GM23338 (cell line): ENCODE measurements around the gene PLPPR2. TPM values are rescaled to one million over a fixed set of nuclear protein-coding genes. Genes with fewer than 3 reads are reported as not detected.

Experiments used
- ATAC-seq: fragments of 200-7000 bp; cut with Tn5 transposase; 3 replicates; pipeline ENCODE4 v1.9.1; 2020
- DNase-seq: peaks from one replicate; pipeline ENCODE4 v3.0.0-alpha.2; 2015; ENCODE audit warnings: low spot score
- H2AFZ ChIP-seq: fragments of 200-600 bp; sonication (generic); 2 replicates; pipeline ENCODE4 v1.8.0; 2016; ENCODE audit warnings: antibody characterized with exemption, mild to moderate bottlenecking, moderate library complexity
- H3F3A ChIP-seq: fragments of 200-600 bp; sonication (generic); replicated peaks from 2 replicates; pipeline ENCODE4 v1.8.0; 2017; ENCODE audit warnings: antibody characterized with exemption, mixed run types, low read depth
- H3K27ac ChIP-seq: fragments of 200-600 bp; sonication (generic); 2 replicates; pipeline ENCODE4 v1.6.1; 2016; ENCODE audit warnings: low read depth
- H3K27me3 ChIP-seq: fragments of 200-600 bp; sonication (generic); 2 replicates; pipeline ENCODE4 v1.8.0; 2016; ENCODE audit warnings: mild to moderate bottlenecking, mixed run types, moderate library complexity; ENCODE audit not compliant: insufficient read depth
- H3K36me3 ChIP-seq: fragments of 200-600 bp; sonication (generic); 2 replicates; pipeline ENCODE4 v1.8.0; 2016; ENCODE audit warnings: mild to moderate bottlenecking; ENCODE audit not compliant: insufficient read depth
- H3K4me1 ChIP-seq: fragments of 200-600 bp; sonication (generic); 2 replicates; pipeline ENCODE4 v1.8.0; 2016; ENCODE audit warnings: mild to moderate bottlenecking, moderate library complexity; ENCODE audit not compliant: insufficient read depth
- H3K4me2 ChIP-seq: fragments of 200-600 bp; sonication (generic); 2 replicates; pipeline ENCODE4 v1.7.1; 2017; ENCODE audit warnings: mixed run types
- H3K4me3 ChIP-seq: fragments of 200-600 bp; sonication (generic); 2 replicates; pipeline ENCODE4 v1.6.1; 2016; ENCODE audit warnings: mixed run types
- H3K79me2 ChIP-seq: fragments of 200-600 bp; sonication (generic); replicated peaks from 2 replicates; pipeline ENCODE4 v1.8.0; 2017; ENCODE audit warnings: mild to moderate bottlenecking; ENCODE audit not compliant: insufficient read depth
- H3K9me2 ChIP-seq: fragments of 200-600 bp; sonication (generic); 2 replicates; pipeline ENCODE4 v1.8.0; 2017; ENCODE audit not compliant: insufficient read depth
- H4K20me1 ChIP-seq: fragments of 200-600 bp; sonication (generic); replicated peaks from 2 replicates; pipeline ENCODE4 v1.8.0; 2017; ENCODE audit warnings: mild to moderate bottlenecking; ENCODE audit not compliant: insufficient read depth
- H3K27ac Mint-ChIP-seq: 2 replicates; pipeline ENCODE4 v1.8.0; 2020; ENCODE audit warnings: inconsistent platforms, mild to moderate bottlenecking, moderate library complexity, mixed read lengths
- H3K27me3 Mint-ChIP-seq: 3 replicates; pipeline ENCODE4 v1.8.0; 2022; ENCODE audit warnings: low read depth, mild to moderate bottlenecking, moderate library complexity, mixed read lengths, inconsistent platforms; ENCODE audit not compliant: insufficient read depth, poor library complexity
- H3K36me3 Mint-ChIP-seq: 3 replicates; pipeline ENCODE4 v1.8.0; 2021; ENCODE audit warnings: low read depth, mild to moderate bottlenecking, inconsistent platforms, moderate library complexity, mixed read lengths
- H3K4me1 Mint-ChIP-seq: 3 replicates; pipeline ENCODE4 v1.8.0; 2020; ENCODE audit warnings: mild to moderate bottlenecking, inconsistent platforms, mixed read lengths
- H3K4me3 Mint-ChIP-seq: 3 replicates; pipeline ENCODE4 v1.8.0; 2021; ENCODE audit warnings: moderate library complexity, mild to moderate bottlenecking, inconsistent platforms, mixed read lengths
- H3K9me3 Mint-ChIP-seq: 3 replicates; pipeline ENCODE4 v1.8.0; 2020; ENCODE audit warnings: moderate library complexity, mild to moderate bottlenecking, inconsistent platforms, mixed read lengths
- ETS1 ChIP-seq: IDR thresholded peaks from 2 replicates; pipeline ENCODE4 v1.6.1; 2016; ENCODE audit warnings: antibody characterized with exemption
- EZH2 ChIP-seq: fragments of 200-600 bp; sonication (generic); IDR thresholded peaks from one replicate; pipeline ENCODE4 v1.8.0; 2017; ENCODE audit warnings: antibody characterized with exemption, mild to moderate bottlenecking, low read depth; ENCODE audit not compliant: unreplicated experiment
- EZH2phosphoT487 ChIP-seq: fragments of 200-600 bp; sonication (generic); IDR thresholded peaks from one replicate; pipeline ENCODE4 v1.8.1; 2018; ENCODE audit warnings: antibody characterized with exemption; ENCODE audit not compliant: unreplicated experiment
- JUNB ChIP-seq: IDR thresholded peaks from one replicate; pipeline ENCODE4 v1.6.1; 2016; ENCODE audit warnings: antibody characterized with exemption; ENCODE audit not compliant: unreplicated experiment
- NANOG ChIP-seq: IDR thresholded peaks from 2 replicates; pipeline ENCODE4 v1.6.1; 2016; ENCODE audit warnings: antibody characterized with exemption, borderline replicate concordance
- STAT1 ChIP-seq: IDR thresholded peaks from one replicate; pipeline ENCODE4 v1.6.1; 2016; ENCODE audit warnings: antibody characterized with exemption; ENCODE audit not compliant: unreplicated experiment
- ZNF331 ChIP-seq: fragments of 250-450 bp; sonication (Bioruptor Pico); IDR thresholded peaks from 2 replicates; pipeline ENCODE4 v1.5.0; 2020; ENCODE audit warnings: low read depth, mild to moderate bottlenecking, moderate library complexity
- polyA plus RNA-seq: library from polyadenylated mRNA; unstranded; fragments of >200 nt; fragmentation: Nextera tagmentation; extraction: Ambion mirVana; gene quantifications from 2 replicates; pipeline ENCODE4 v1.2.1, GENCODE V29; 2016
- total RNA-seq: library from RNA; depleted of rRNA; stranded (reverse); fragments of >200 nt; shearing (Covaris generic); gene quantifications from 2 replicates; pipeline ENCODE4 v1.2.3, GENCODE V29; 2014
- TF ChIP-seq, protein P1 (sequence below): fragments of 250-450 bp; sonication (Bioruptor Pico); IDR thresholded peaks from 2 replicates; pipeline ENCODE4 v1.5.0; 2020; ENCODE audit warnings: mild to moderate bottlenecking, moderate library complexity
- TF ChIP-seq, protein P2 (sequence below): IDR thresholded peaks from one replicate; pipeline ENCODE4 v1.6.1; 2018; ENCODE audit warnings: antibody characterized with exemption; ENCODE audit not compliant: unreplicated experiment
- TF ChIP-seq, protein P3 (sequence below), 2 experiments: fragments of 200-600 bp in 1 of 2; sonication (generic) in 1 of 2; conservative IDR thresholded peaks; 2 replicates each; pipeline versions ENCODE4 v1.5.1 to v1.6.1; 2016 to 2017; ENCODE audit warnings: antibody characterized with exemption in 2 of 2, low read depth in 2 of 2, mild to moderate bottlenecking in 2 of 2, moderate library complexity in 1 of 2

The PLPPR2 gene
- total and polyA plus RNA-seq, 2 experiments from 2014 or later: 9.0 to 12.0 TPM

- TF ChIP-seq, protein P1, sequence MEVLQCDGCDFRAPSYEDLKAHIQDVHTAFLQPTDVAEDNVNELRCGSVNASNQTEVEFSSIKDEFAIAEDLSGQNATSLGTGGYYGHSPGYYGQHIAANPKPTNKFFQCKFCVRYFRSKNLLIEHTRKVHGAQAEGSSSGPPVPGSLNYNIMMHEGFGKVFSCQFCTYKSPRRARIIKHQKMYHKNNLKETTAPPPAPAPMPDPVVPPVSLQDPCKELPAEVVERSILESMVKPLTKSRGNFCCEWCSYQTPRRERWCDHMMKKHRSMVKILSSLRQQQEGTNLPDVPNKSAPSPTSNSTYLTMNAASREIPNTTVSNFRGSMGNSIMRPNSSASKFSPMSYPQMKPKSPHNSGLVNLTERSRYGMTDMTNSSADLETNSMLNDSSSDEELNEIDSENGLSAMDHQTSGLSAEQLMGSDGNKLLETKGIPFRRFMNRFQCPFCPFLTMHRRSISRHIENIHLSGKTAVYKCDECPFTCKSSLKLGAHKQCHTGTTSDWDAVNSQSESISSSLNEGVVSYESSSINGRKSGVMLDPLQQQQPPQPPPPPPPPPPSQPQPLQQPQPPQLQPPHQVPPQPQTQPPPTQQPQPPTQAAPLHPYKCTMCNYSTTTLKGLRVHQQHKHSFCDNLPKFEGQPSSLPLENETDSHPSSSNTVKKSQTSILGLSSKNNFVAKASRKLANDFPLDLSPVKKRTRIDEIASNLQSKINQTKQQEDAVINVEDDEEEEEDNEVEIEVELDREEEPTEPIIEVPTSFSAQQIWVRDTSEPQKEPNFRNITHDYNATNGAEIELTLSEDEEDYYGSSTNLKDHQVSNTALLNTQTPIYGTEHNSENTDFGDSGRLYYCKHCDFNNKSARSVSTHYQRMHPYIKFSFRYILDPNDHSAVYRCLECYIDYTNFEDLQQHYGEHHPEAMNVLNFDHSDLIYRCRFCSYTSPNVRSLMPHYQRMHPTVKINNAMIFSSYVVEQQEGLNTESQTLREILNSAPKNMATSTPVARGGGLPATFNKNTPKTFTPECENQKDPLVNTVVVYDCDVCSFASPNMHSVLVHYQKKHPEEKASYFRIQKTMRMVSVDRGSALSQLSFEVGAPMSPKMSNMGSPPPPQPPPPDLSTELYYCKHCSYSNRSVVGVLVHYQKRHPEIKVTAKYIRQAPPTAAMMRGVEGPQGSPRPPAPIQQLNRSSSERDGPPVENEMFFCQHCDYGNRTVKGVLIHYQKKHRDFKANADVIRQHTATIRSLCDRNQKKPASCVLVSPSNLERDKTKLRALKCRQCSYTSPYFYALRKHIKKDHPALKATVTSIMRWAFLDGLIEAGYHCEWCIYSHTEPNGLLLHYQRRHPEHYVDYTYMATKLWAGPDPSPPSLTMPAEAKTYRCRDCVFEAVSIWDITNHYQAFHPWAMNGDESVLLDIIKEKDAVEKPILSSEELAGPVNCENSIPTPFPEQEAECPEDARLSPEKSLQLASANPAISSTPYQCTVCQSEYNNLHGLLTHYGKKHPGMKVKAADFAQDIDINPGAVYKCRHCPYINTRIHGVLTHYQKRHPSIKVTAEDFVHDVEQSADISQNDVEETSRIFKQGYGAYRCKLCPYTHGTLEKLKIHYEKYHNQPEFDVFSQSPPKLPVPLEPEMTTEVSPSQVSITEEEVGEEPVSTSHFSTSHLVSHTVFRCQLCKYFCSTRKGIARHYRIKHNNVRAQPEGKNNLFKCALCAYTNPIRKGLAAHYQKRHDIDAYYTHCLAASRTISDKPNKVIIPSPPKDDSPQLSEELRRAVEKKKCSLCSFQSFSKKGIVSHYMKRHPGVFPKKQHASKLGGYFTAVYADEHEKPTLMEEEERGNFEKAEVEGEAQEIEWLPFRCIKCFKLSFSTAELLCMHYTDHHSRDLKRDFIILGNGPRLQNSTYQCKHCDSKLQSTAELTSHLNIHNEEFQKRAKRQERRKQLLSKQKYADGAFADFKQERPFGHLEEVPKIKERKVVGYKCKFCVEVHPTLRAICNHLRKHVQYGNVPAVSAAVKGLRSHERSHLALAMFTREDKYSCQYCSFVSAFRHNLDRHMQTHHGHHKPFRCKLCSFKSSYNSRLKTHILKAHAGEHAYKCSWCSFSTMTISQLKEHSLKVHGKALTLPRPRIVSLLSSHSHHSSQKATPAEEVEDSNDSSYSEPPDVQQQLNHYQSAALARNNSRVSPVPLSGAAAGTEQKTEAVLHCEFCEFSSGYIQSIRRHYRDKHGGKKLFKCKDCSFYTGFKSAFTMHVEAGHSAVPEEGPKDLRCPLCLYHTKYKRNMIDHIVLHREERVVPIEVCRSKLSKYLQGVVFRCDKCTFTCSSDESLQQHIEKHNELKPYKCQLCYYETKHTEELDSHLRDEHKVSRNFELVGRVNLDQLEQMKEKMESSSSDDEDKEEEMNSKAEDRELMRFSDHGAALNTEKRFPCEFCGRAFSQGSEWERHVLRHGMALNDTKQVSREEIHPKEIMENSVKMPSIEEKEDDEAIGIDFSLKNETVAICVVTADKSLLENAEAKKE (CRISPR knock-in tag): no peak
- TF ChIP-seq JUNB (no peak), ZNF331 (no peak), STAT1 (no peak)
Measured at GRCh38 chr19:11324748-11325389, 30.4 kb upstream of the PLPPR2 start (continued).

GRCh38 chr19:11325544-11325943 lies 29.7 kb upstream of the PLPPR2 start:
- H3K36me3 ChIP-seq: no peaks in the 10 kb centered on the region
- no peaks in the 10 kb centered on the region; the same call in 1 of the 2 replicates for H3F3A ChIP-seq
- no peaks in the 10 kb centered on the region; the same call in 1 of the 2 replicates for H3K4me1 ChIP-seq
- no peak overlapping the region for H3K4me2 ChIP-seq
- H3K4me3 ChIP-seq: no peak overlapping the region
- H2AFZ ChIP-seq: no peak overlapping the region
- H3K27me3 Mint-ChIP-seq: peaks cover 10% of the 10 kb centered on the region
- no peak for ATAC-seq
- H3K27me3 ChIP-seq: no peaks in the 10 kb centered on the region
- H3K9me3 Mint-ChIP-seq: no peaks in the 10 kb centered on the region
- H3K27ac Mint-ChIP-seq: no peak overlapping the region
- H3K4me1 Mint-ChIP-seq: peaks cover 15% of the 10 kb centered on the region
- TF ChIP-seq NANOG: no peak
- TF ChIP-seq, protein P2, sequence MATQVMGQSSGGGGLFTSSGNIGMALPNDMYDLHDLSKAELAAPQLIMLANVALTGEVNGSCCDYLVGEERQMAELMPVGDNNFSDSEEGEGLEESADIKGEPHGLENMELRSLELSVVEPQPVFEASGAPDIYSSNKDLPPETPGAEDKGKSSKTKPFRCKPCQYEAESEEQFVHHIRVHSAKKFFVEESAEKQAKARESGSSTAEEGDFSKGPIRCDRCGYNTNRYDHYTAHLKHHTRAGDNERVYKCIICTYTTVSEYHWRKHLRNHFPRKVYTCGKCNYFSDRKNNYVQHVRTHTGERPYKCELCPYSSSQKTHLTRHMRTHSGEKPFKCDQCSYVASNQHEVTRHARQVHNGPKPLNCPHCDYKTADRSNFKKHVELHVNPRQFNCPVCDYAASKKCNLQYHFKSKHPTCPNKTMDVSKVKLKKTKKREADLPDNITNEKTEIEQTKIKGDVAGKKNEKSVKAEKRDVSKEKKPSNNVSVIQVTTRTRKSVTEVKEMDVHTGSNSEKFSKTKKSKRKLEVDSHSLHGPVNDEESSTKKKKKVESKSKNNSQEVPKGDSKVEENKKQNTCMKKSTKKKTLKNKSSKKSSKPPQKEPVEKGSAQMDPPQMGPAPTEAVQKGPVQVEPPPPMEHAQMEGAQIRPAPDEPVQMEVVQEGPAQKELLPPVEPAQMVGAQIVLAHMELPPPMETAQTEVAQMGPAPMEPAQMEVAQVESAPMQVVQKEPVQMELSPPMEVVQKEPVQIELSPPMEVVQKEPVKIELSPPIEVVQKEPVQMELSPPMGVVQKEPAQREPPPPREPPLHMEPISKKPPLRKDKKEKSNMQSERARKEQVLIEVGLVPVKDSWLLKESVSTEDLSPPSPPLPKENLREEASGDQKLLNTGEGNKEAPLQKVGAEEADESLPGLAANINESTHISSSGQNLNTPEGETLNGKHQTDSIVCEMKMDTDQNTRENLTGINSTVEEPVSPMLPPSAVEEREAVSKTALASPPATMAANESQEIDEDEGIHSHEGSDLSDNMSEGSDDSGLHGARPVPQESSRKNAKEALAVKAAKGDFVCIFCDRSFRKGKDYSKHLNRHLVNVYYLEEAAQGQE: no peak
- no peak for TF ChIP-seq ZNF331
- TF ChIP-seq, protein P3, sequence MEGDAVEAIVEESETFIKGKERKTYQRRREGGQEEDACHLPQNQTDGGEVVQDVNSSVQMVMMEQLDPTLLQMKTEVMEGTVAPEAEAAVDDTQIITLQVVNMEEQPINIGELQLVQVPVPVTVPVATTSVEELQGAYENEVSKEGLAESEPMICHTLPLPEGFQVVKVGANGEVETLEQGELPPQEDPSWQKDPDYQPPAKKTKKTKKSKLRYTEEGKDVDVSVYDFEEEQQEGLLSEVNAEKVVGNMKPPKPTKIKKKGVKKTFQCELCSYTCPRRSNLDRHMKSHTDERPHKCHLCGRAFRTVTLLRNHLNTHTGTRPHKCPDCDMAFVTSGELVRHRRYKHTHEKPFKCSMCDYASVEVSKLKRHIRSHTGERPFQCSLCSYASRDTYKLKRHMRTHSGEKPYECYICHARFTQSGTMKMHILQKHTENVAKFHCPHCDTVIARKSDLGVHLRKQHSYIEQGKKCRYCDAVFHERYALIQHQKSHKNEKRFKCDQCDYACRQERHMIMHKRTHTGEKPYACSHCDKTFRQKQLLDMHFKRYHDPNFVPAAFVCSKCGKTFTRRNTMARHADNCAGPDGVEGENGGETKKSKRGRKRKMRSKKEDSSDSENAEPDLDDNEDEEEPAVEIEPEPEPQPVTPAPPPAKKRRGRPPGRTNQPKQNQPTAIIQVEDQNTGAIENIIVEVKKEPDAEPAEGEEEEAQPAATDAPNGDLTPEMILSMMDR (conservative IDR thresholded peaks at IDR 0.05; ENCODE audit: low read depth in 2 of 2): no peak
- no peak for TF ChIP-seq ETS1
- TF ChIP-seq EZH2: no peak
- no peak for TF ChIP-seq JUNB
- no peak for TF ChIP-seq EZH2phosphoT487
- no peak overlapping the region for H3K4me3 Mint-ChIP-seq
- no peaks in the 10 kb centered on the region for H4K20me1 ChIP-seq
- no peaks in the 10 kb centered on the region; the same call in 2 of the 3 replicates for H3K36me3 Mint-ChIP-seq
- no peak for DNase-seq
- no peaks in the 10 kb centered on the region for H3K79me2 ChIP-seq
- no peaks in the 10 kb centered on the region for H3K9me2 ChIP-seq
- H3K27ac ChIP-seq: no peak overlapping the region
